ENCODE data around the gene ZSWIM4. TPM values are rescaled to one million over a fixed set of nuclear protein-coding genes. Genes with fewer than 3 reads are reported as not detected.

Gene ZSWIM4
- total and polyA plus RNA-seq, 2 of the 4 experiments (the other 2 are of a cell fraction), result 2.2 to 6.2 TPM

DNA sequence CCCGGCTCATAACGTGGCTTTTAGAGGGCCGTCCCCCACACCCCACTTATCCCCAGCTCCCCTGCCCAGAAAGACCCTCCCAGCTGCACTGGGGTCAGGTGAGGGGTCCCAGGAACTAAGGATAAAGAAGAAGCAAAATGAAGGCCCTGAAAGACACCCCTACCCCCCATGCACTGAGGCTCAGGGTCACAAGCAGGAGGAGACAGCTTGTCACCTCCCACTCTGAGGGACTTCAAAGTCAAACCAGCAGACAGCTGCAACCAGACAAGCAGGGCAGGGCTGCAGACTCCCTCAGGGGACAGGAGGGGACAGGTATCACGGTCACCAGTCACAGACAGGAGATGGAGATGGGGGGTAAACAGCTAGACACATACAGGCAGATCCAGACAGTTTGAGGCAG, 75.6 kb downstream of the ZSWIM4 start:
- Histone ChIP-seq H3K36me3 (ENCODE audit: control insufficient read depth, insufficient read depth, low read length) (no peaks in the 10 kb centered on the region), H3K14ac (replicated peaks; ENCODE audit: low read depth, low read length) (no peak overlapping the region), H4K20me1 (ENCODE audit: insufficient read depth, low read length) (no peaks in the 10 kb centered on the region), H4K5ac (ENCODE audit: low read depth, low read length) (no peak overlapping the region), H4K8ac (ENCODE audit: low read depth in 2 of 2, low read length in 2 of 2) (no peak overlapping the region), H3K9me1 (ENCODE audit: insufficient read depth, low read length) (peaks cover 11% of the 10 kb centered on the region), H3K56ac (ENCODE audit: extremely low read depth, insufficient read depth, low read length) (no peak overlapping the region), H3K9ac (ENCODE audit: low read depth, low read length) (no peak overlapping the region), H2BK15ac (ENCODE audit: low read depth, low read length) (no peak overlapping the region), H2AK5ac (ENCODE audit: low read depth, low read length) (peak overlapping the region; percentile 68), H3K9me3 (ENCODE audit: control insufficient read depth, insufficient read depth, low read length) (no peaks in the 10 kb centered on the region), H3K4ac (ENCODE audit: low read depth, low read length) (no peak overlapping the region), H3K27ac (ENCODE audit: insufficient read depth, low read length) (no peak overlapping the region), H2AK9ac (replicated peaks; ENCODE audit: low read depth, low read length, poor library complexity) (peak overlapping the region; percentile 78), H3K4me1 (ENCODE audit: control insufficient read depth, insufficient read depth, low read length) (peaks cover 3% of the 10 kb centered on the region), H3K4me2 (ENCODE audit: low read depth, low read length) (no peak overlapping the region), H2BK120ac (ENCODE audit: low read depth, low read length) (no peak overlapping the region), H4K91ac (ENCODE audit: insufficient read depth, low read depth, low read length) (peak overlapping the region; percentile 39), H2BK20ac (ENCODE audit: low read depth, low read length) (no peak overlapping the region), H3K23ac (ENCODE audit: low read depth, low read length) (no peak overlapping the region), H2BK5ac (ENCODE audit: low read depth, low read length, poor library complexity, severe bottlenecking) (no peak overlapping the region), H2AFZ (replicated peaks; ENCODE audit: low read length, poor library complexity) (peak overlapping the region; percentile 58), H3K4me3 (ENCODE audit: insufficient read depth, low read depth, low read length) (no peak overlapping the region), H3K18ac (ENCODE audit: low read depth, low read length) (no peak overlapping the region), H3K27me3 (ENCODE audit: control insufficient read depth, insufficient read depth, low read length) (no peaks in the 10 kb centered on the region), H3K79me1 (ENCODE audit: low read depth in 1 of 2, low read length in 2 of 2) (peaks cover 11 to 19% of the 10 kb centered on the region in 2 experiments; a peak in 3 of 4 replicates)
- no TSS peak for BruUV-seq (replicated peaks)
- POLR2A ChIA-PET (ENCODE audit: unreplicated experiment), result no interaction called here
- dilution Hi-C loops (cut with HindIII; ENCODE audit: low sequenced_read_pairs, unreplicated experiment), result no loop called here
- ATAC-seq (ENCODE audit: low read depth), result no peak
- TF ChIP-seq POLR2A (IDR thresholded peaks at IDR 0.05; ENCODE audit: low read depth, low read length) (no peak), MXI1 (IDR thresholded peaks at IDR 0.05; ENCODE audit: borderline replicate concordance, low read depth, low read length) (no peak), BHLHE40 (IDR thresholded peaks at IDR 0.05; ENCODE audit: low read depth, low read length) (no peak), RCOR1 (IDR thresholded peaks at IDR 0.05; ENCODE audit: insufficient replicate concordance, low read length) (no peak), SMC3 (IDR thresholded peaks at IDR 0.05; ENCODE audit: low read depth, low read length) (no peak), RAD21 (IDR thresholded peaks at IDR 0.05; ENCODE audit: low read length) (no peak), NFE2L2 (IDR thresholded peaks at IDR 0.05; ENCODE audit: low read depth, low read length) (no peak), FOS (IDR thresholded peaks at IDR 0.05; ENCODE audit: low read depth, low read length) (no peak), RFX5 (IDR thresholded peaks at IDR 0.05; ENCODE audit: low read depth, low read length) (no peak), CHD1 (IDR thresholded peaks at IDR 0.05; ENCODE audit: low read depth, low read length) (no peak), CEBPB (IDR thresholded peaks at IDR 0.05; ENCODE audit: low read depth, low read length) (no peak), MAFK (IDR thresholded peaks at IDR 0.05; ENCODE audit: low read depth, low read length) (no peak), MAZ (IDR thresholded peaks at IDR 0.05; ENCODE audit: borderline replicate concordance, low read depth, low read length) (no peak)
- TF ChIP-seq, protein P1, sequence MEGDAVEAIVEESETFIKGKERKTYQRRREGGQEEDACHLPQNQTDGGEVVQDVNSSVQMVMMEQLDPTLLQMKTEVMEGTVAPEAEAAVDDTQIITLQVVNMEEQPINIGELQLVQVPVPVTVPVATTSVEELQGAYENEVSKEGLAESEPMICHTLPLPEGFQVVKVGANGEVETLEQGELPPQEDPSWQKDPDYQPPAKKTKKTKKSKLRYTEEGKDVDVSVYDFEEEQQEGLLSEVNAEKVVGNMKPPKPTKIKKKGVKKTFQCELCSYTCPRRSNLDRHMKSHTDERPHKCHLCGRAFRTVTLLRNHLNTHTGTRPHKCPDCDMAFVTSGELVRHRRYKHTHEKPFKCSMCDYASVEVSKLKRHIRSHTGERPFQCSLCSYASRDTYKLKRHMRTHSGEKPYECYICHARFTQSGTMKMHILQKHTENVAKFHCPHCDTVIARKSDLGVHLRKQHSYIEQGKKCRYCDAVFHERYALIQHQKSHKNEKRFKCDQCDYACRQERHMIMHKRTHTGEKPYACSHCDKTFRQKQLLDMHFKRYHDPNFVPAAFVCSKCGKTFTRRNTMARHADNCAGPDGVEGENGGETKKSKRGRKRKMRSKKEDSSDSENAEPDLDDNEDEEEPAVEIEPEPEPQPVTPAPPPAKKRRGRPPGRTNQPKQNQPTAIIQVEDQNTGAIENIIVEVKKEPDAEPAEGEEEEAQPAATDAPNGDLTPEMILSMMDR (conservative IDR thresholded peaks at IDR 0.05; ENCODE audit: low read depth, low read length), result no peak
- TF ChIP-seq, protein P2, sequence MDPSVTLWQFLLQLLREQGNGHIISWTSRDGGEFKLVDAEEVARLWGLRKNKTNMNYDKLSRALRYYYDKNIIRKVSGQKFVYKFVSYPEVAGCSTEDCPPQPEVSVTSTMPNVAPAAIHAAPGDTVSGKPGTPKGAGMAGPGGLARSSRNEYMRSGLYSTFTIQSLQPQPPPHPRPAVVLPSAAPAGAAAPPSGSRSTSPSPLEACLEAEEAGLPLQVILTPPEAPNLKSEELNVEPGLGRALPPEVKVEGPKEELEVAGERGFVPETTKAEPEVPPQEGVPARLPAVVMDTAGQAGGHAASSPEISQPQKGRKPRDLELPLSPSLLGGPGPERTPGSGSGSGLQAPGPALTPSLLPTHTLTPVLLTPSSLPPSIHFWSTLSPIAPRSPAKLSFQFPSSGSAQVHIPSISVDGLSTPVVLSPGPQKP (IDR thresholded peaks at IDR 0.05; ENCODE audit: borderline replicate concordance, low read depth, low read length), result no peak
- TF ChIP-seq, protein P3, sequence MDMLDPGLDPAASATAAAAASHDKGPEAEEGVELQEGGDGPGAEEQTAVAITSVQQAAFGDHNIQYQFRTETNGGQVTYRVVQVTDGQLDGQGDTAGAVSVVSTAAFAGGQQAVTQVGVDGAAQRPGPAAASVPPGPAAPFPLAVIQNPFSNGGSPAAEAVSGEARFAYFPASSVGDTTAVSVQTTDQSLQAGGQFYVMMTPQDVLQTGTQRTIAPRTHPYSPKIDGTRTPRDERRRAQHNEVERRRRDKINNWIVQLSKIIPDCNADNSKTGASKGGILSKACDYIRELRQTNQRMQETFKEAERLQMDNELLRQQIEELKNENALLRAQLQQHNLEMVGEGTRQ (IDR thresholded peaks at IDR 0.05; ENCODE audit: low read depth, low read length), result no peak
- intact Hi-C loops (cut with micrococcal nuclease), result no loop called here
- in situ Hi-C loops (cut with MboI; ENCODE audit: low sequenced_read_pairs), result loop anchor here (25.0 kb wide), 1 partner anchor 584 kb away; no protein-coding TSS in a partner anchor
- 88% methylated on average over 1 of the region's 4 CpGs; no CpG with 5 or more reads in 1 of the 2 experiments for whole genome bisulfite sequencing, 2 experiments (ENCODE audit: extremely low coverage in 2 of 2, insufficient read length in 1 of 2)
- CTCF ChIA-PET, result interaction anchor here (1.3 kb wide), 1 partner anchor 9 kb away, joined by 3 read pairs; no protein-coding TSS in a partner anchor
- no peak for DNase-seq
